ENCODE measurements around the gene STKLD1. TPM values are rescaled to one million over a fixed set of nuclear protein-coding genes. Genes with fewer than 3 reads are reported as not detected.

The STKLD1 gene
- total and polyA plus RNA-seq, 9 of the 15 experiments (the other 6 are each of a cell fraction or from before 2014, with no cell fraction given): 0.10 to 0.65 (median 0.33) TPM; not detected in 2

DNA sequence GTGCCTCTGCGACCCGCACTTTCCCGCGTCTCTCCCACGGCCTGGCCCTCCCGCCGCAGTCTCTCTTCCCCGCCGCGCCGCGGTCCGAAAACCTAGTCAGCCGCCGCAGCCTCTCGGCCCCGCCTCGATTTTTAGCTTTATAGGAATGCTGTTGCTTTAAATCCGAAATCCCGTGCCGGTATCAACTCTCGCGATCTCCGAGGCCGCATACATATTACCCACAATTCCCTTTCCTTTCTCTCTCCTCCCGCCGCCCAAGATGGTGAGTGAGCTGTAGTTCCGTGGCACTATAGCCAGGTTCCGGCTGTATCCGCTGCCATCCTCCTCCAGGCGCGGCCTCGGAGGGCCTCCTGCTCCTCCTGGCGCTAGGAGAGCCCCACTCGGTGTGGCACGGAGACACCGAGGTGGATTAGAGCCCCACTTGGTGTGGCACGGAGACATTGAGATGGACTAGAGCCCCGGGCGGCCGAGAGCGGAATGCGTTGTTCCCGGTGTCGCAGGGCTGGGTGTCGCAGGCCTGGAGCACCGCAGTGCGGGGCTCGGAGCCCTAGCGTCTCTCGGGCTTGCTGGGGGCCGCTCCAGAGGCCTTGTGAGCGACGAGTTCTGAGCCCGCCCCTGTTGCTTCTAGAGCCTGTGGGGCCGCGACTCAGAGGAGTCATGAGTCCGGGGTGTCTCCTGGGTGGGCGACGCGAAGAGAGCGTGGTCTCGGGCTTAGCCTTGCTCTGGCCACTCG is 28.0 kb upstream of the STKLD1 start, which contains the start of the genes MED22 and RPL7A (continued):
- TF ChIP-seq KDM5B (IDR thresholded peaks at IDR 0.05; ENCODE audit: insufficient replicate concordance, low read depth, low read length): peak; percentile 99
- TF ChIP-seq ETS2 (tag; IDR thresholded peaks at IDR 0.05; ENCODE audit: borderline replicate concordance, poor library complexity, severe bottlenecking): no peak
- no peak for TF ChIP-seq HDAC2 (IDR thresholded peaks at IDR 0.05)
- peak; percentile 55 to 82; a peak in 3 of 4 replicates for TF ChIP-seq FOXK2 (conservative IDR thresholded peaks at IDR 0.05 in 1 of 2, IDR thresholded peaks at IDR 0.05 in 1 of 2; ENCODE audit: low read depth in 2 of 2)
- TF ChIP-seq CBX2 (IDR thresholded peaks at IDR 0.05; ENCODE audit: insufficient read depth, low read length, poor library complexity, severe bottlenecking): no peak
- TF ChIP-seq RAD51 (IDR thresholded peaks at IDR 0.05; ENCODE audit: borderline replicate concordance, low read depth): no peak
- TF ChIP-seq PRMT5 (CRISPR knock-in tag; IDR thresholded peaks at IDR 0.05): no peak
- TF ChIP-seq, protein P1, sequence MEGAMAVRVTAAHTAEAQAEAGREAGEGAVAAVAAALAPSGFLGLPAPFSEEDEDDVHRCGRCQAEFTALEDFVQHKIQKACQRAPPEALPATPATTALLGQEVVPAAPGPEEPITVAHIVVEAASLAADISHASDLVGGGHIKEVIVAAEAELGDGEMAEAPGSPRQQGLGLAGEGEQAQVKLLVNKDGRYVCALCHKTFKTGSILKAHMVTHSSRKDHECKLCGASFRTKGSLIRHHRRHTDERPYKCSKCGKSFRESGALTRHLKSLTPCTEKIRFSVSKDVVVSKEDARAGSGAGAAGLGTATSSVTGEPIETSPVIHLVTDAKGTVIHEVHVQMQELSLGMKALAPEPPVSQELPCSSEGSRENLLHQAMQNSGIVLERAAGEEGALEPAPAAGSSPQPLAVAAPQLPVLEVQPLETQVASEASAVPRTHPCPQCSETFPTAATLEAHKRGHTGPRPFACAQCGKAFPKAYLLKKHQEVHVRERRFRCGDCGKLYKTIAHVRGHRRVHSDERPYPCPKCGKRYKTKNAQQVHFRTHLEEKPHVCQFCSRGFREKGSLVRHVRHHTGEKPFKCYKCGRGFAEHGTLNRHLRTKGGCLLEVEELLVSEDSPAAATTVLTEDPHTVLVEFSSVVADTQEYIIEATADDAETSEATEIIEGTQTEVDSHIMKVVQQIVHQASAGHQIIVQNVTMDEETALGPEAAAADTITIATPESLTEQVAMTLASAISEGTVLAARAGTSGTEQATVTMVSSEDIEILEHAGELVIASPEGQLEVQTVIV (CRISPR knock-in tag; IDR thresholded peaks at IDR 0.05; ENCODE audit: borderline replicate concordance): no peak
- no peak for TF ChIP-seq MXD1 (CRISPR knock-in tag; IDR thresholded peaks at IDR 0.05; ENCODE audit: borderline replicate concordance, poor library complexity, severe bottlenecking)
- no peak for TF ChIP-seq BCL6 (CRISPR knock-in tag; IDR thresholded peaks at IDR 0.05)
- TF ChIP-seq, protein P2, sequence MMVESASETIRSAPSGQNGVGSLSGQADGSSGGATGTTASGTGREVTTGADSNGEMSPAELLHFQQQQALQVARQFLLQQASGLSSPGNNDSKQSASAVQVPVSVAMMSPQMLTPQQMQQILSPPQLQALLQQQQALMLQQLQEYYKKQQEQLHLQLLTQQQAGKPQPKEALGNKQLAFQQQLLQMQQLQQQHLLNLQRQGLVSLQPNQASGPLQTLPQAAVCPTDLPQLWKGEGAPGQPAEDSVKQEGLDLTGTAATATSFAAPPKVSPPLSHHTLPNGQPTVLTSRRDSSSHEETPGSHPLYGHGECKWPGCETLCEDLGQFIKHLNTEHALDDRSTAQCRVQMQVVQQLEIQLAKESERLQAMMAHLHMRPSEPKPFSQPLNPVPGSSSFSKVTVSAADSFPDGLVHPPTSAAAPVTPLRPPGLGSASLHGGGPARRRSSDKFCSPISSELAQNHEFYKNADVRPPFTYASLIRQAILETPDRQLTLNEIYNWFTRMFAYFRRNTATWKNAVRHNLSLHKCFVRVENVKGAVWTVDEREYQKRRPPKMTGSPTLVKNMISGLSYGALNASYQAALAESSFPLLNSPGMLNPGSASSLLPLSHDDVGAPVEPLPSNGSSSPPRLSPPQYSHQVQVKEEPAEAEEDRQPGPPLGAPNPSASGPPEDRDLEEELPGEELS (CRISPR knock-in tag; IDR thresholded peaks at IDR 0.05; ENCODE audit: borderline replicate concordance): no peak
- peak; percentile 93 for TF ChIP-seq ARHGAP35 (IDR thresholded peaks at IDR 0.05; ENCODE audit: partially characterized antibody)
- no peak for TF ChIP-seq FOXK1 (CRISPR knock-in tag; IDR thresholded peaks at IDR 0.05; ENCODE audit: borderline replicate concordance)
- TF ChIP-seq NFIX (CRISPR knock-in tag; IDR thresholded peaks at IDR 0.05; ENCODE audit: low read depth): no peak
- no peak for TF ChIP-seq PCBP1 (IDR thresholded peaks at IDR 0.05; ENCODE audit: low read depth, low read length, poor library complexity, severe bottlenecking)
- peak; percentile 97 for TF ChIP-seq POLR2G (IDR thresholded peaks at IDR 0.05; ENCODE audit: low read depth, low read length)
- peak; percentile 58; the same call in 1 of the 2 replicates for TF ChIP-seq CTBP1 (IDR thresholded peaks at IDR 0.05; ENCODE audit: borderline replicate concordance)
- peak; percentile 76 for TF ChIP-seq NFIC (IDR thresholded peaks at IDR 0.05)
- TF ChIP-seq GATAD2B (IDR thresholded peaks at IDR 0.05; ENCODE audit: borderline replicate concordance): no peak
- TF ChIP-seq LCOR (CRISPR knock-in tag; IDR thresholded peaks at IDR 0.05): peak; percentile 85
- no peak for TF ChIP-seq ZNF384 (IDR thresholded peaks at IDR 0.05; ENCODE audit: low read depth, low read length)
- no peak for TF ChIP-seq BRF1 (IDR thresholded peaks at IDR 0.05; ENCODE audit: borderline replicate concordance, extremely low read depth, insufficient read length)
- 0 out of 2 replicates have a peak, but pooled peaks have one; percentile 39 for TF ChIP-seq SP1 (CRISPR knock-in tag; IDR thresholded peaks at IDR 0.05)
- no peak for TF ChIP-seq HDAC8 (tag; IDR thresholded peaks at IDR 0.05)

Measured in K562 (cell line).